ENCODE data around the gene TSSK3. TPM values are rescaled to one million over a fixed set of nuclear protein-coding genes. Genes with fewer than 3 reads are reported as not detected.

TSSK3 gene, protein sequence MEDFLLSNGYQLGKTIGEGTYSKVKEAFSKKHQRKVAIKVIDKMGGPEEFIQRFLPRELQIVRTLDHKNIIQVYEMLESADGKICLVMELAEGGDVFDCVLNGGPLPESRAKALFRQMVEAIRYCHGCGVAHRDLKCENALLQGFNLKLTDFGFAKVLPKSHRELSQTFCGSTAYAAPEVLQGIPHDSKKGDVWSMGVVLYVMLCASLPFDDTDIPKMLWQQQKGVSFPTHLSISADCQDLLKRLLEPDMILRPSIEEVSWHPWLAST
- total RNA-seq, result 0.16 and 1.3 TPM in 2 replicates

DNA sequence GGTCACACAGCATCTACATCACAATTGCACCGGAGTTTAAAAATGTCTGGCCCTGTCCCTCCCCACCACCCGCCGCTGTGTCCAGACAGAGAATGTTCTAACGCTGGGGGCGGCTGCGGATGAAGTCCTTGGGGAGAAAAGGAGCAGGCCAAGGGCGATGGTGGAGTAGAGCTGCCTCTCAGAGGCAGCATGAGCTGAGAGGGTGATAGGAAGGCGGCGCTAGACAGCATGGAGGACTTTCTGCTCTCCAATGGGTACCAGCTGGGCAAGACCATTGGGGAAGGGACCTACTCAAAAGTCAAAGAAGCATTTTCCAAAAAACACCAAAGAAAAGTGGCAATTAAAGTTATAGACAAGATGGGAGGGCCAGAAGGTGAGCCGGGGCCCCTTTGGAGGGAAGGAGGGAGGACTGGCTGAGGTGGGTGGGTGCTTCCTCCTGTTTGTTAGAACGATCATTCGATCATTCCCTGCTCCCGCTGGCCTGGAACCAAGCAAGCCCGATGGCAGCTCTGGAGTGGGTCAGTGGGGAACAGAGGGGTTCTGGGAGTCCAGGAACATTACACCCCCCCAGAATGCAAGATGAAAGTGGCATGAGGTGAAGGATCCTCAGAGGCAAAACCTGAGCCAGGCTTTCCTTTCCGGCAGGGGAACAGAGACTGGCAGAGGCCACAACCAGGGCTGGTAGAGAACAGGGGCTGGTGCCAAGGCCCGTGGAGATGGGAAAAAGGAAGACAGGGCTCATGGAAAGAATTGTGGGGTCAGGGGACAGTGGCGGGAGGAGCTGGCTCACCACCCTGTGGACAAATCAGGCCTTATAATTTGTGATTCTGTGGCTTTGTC is at the start of gene TSSK3, which contains the start of gene FAM229A:
Gene TSSK3, plus strand, starts transcription at position 66 of the 840 bp plus-strand sequence. Its CDS starts 163 bp downstream, at position 229.
Gene FAM229A, minus strand, starts transcription at position 12 of the 840 bp plus-strand sequence. CDS start 394 bp downstream, outside the sequence.

DNA sequence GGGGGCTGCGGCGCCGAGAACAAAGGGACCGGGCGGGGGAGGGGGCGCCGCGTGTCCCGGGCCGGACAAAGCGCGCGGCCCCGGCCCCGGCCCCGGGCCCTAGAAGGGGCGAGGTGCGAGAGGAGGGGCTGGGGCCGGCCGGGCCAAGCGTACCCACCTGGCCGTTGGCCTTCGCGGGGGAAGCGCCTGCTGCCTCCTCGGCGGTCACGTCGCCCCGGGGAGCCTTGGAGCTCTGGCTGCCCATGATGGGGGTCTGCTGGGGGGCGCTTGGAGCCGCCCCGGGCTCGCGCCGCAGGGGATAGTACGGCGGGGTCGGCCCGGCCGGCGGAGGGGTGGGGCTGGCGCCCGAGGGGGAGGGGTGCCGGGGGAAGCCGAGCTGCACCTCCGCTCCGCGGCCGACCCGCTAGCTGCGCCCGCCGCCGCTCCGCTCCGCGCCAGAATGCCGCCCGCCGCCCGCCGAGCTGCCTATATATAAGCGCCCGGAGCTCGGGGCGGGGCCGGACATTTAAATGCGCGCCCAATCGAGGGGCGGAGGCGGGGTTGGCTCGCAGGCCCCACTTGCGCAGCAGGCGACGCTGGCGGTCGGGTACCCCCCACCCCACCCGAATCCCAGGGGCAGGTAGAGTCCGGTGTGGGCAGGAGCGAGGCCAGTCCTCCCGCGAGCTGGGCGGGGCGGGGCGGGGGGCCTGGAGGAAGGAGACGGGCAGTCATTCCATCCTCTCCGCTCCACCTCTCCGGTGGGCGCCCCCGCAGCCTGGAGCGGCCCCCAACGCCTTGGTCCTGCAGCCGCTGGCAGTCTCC is 26.3 kb upstream of the TSSK3 start, which contains the start of gene MARCKSL1:
Gene MARCKSL1, minus strand, starts transcription at position 444 of the 801 bp plus-strand sequence. Its CDS starts 200 bp downstream, at position 244.

DNA sequence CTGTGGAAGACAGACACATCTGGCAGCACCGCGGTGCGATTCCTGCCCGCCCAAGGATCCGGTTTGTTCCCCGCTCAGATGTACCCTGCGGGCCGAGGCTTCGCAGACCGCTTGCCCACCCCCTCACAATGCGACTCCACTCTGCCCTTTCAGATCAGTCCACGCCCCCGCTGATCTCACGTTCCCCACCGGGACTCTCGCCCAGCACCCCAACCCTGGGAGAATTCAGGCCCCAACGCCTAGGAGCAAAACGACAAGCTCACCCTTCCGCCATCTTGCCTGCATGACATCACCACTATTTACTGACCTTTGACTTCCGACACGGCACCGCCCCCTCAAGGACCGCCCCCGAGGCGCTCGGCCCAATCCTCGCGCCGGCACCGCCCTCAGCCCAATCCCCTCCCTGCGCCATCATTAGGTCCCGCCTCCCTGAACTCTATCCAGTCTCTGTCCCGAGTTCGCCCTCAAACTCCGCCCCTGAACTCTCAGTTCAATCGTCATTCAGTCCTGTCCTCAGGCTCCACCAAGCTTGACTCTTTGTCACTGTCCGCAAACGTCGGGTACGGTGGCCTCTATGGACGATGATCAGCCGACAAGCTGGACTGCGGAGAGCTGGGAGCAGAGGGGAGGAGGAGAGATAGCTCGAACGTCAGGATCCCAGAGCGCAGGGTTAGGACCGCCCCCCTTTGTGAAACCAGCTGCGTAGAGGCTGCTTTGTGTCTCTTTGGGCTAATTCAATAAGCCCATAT is 32.0 kb downstream of the TSSK3 start, which contains the start of gene BSDC1:
Gene BSDC1, minus strand, starts transcription at position 301 of the 749 bp plus-strand sequence. Its CDS starts 27 bp downstream, at position 274.

Other genes starting within 250 kb of the TSSK3 start
- gene TXLNA, start 182.9 kb upstream of the TSSK3 start, total RNA-seq, result 49.0 and 53.6 TPM in 2 replicates
- gene CCDC28B, start 161.9 kb upstream of the TSSK3 start, total RNA-seq, result 10.1 and 20.3 TPM in 2 replicates
- gene IQCC, start 156.9 kb upstream of the TSSK3 start, total RNA-seq, result 1.0 and 3.6 TPM in 2 replicates
- gene DCDC2B, start 153.4 kb upstream of the TSSK3 start, total RNA-seq, result not detected in 2 replicates
- gene TMEM234, start 140.2 kb upstream of the TSSK3 start, total RNA-seq, result 12.8 and 17.8 TPM in 2 replicates
- 242 and 347 TPM in 2 replicates for gene EIF3I, start 140.1 kb upstream of the TSSK3 start, total RNA-seq
- 0.33 and 0.63 TPM in 2 replicates for gene FAM167B, start 115.3 kb upstream of the TSSK3 start, total RNA-seq
- gene LCK, start 111.3 kb upstream of the TSSK3 start, total RNA-seq, result 0.25 and 0.33 TPM in 2 replicates
- 58.6 and 73.0 TPM in 2 replicates for gene HDAC1, start 70.5 kb upstream of the TSSK3 start, total RNA-seq
- gene MARCKSL1, start 26.3 kb upstream of the TSSK3 start, total RNA-seq, result 154 and 160 TPM in 2 replicates
- gene FAM229A, start 54 bp upstream of the TSSK3 start, total RNA-seq, result 1.3 and 4.2 TPM in 2 replicates
- gene BSDC1, start 31.9 kb downstream of the TSSK3 start, total RNA-seq, result 48.7 and 53.0 TPM in 2 replicates
- under 0.01 TPM in 1 of 2 replicates, not detected in the other for gene ZBTB8B, start 102.5 kb downstream of the TSSK3 start, total RNA-seq
- gene ZBTB8A, start 176.9 kb downstream of the TSSK3 start, total RNA-seq, result 3.6 and 7.7 TPM in 2 replicates

Data from mesangial cell (primary cell).